ENCODE data around the gene TRIM24.

The TRIM24 gene

GRCh38 chr7:138538997-138539644 is 79.1 kb downstream of the TRIM24 start:
- no peak for TF ChIP-seq CTCF (IDR thresholded peaks at IDR 0.05; ENCODE audit: low read depth, low read length)

GRCh38 chr7:138542183-138542582 is 82.1 kb downstream of the TRIM24 start:
- no peak for DNase-seq (ENCODE audit: extremely low read depth, low read depth)
- TF ChIP-seq CTCF (IDR thresholded peaks at IDR 0.05; ENCODE audit: low read depth, low read length), result no peak

More at GRCh38 chr7:138538997-138539644, 79.1 kb downstream of the TRIM24 start:
- no peak for DNase-seq (ENCODE audit: extremely low read depth, low read depth)

- no peak for DNase-seq (ENCODE audit: extremely low read depth, low read depth)
- no peak for TF ChIP-seq CTCF (IDR thresholded peaks at IDR 0.05; ENCODE audit: low read depth, low read length)
Observed at GRCh38 chr7:138543739-138544138, 83.7 kb downstream of the TRIM24 start.

GRCh38 chr7:138545123-138545522 is 85.1 kb downstream of the TRIM24 start:
- no peak for DNase-seq (ENCODE audit: extremely low read depth, low read depth)
- TF ChIP-seq CTCF (IDR thresholded peaks at IDR 0.05; ENCODE audit: low read depth, low read length), result no peak

GRCh38 chr7:138546064-138546619 is 86.1 kb downstream of the TRIM24 start:
- no peak for TF ChIP-seq CTCF (IDR thresholded peaks at IDR 0.05; ENCODE audit: low read depth, low read length)
- no peak for DNase-seq (ENCODE audit: extremely low read depth, low read depth)

- DNase-seq (ENCODE audit: extremely low read depth, low read depth), result no peak
- no peak for TF ChIP-seq CTCF (IDR thresholded peaks at IDR 0.05; ENCODE audit: low read depth, low read length)
Observed at GRCh38 chr7:138546829-138547228, 86.8 kb downstream of the TRIM24 start.

GRCh38 chr7:138549082-138549481 is 89.0 kb downstream of the TRIM24 start:
- DNase-seq (ENCODE audit: extremely low read depth, low read depth), result no peak
- TF ChIP-seq CTCF (IDR thresholded peaks at IDR 0.05; ENCODE audit: low read depth, low read length), result no peak
